H9 (cell line): ENCODE results near the gene MORN5. TPM values are rescaled to one million over a fixed set of nuclear protein-coding genes. Genes with fewer than 3 reads are reported as not detected.

Experiments used
- DNase-seq: peaks from one replicate; pipeline ENCODE4 v3.0.0-alpha.2; 2017
- H2AFZ ChIP-seq: one replicate; pipeline ENCODE4 v1.6.1; 2013; ENCODE audit warnings: mild to moderate bottlenecking, low read length, control low read depth, moderate library complexity
- H2AK5ac ChIP-seq: 2 replicates; pipeline ENCODE4 v1.6.1; 2013; ENCODE audit warnings: low read length, control low read depth, mixed read lengths; ENCODE audit not compliant: insufficient read length
- H2BK120ac ChIP-seq: one replicate; pipeline ENCODE4 v1.6.1; 2013; ENCODE audit warnings: low read depth, mild to moderate bottlenecking, low read length, control low read depth, inconsistent platforms; ENCODE audit not compliant: poor library complexity, severe bottlenecking
- H2BK12ac ChIP-seq: 2 replicates; pipeline ENCODE4 v1.6.1; 2013; ENCODE audit warnings: low read length, control low read depth, mixed read lengths, low read depth; ENCODE audit not compliant: insufficient read length
- H2BK15ac ChIP-seq: 2 replicates; pipeline ENCODE4 v1.6.1; 2013; ENCODE audit warnings: low read depth, low read length, control low read depth
- H2BK20ac ChIP-seq: one replicate; pipeline ENCODE4 v1.6.1; 2013; ENCODE audit warnings: low read depth, mild to moderate bottlenecking, low read length, control low read depth, inconsistent platforms; ENCODE audit not compliant: poor library complexity, severe bottlenecking
- H2BK5ac ChIP-seq: 2 replicates; pipeline ENCODE4 v1.6.1; 2013; ENCODE audit warnings: low read length, control low read depth, mixed read lengths; ENCODE audit not compliant: insufficient read length
- H3K14ac ChIP-seq: 2 replicates; pipeline ENCODE4 v1.6.1; 2013; ENCODE audit warnings: low read length, control low read depth; ENCODE audit not compliant: insufficient read depth
- H3K18ac ChIP-seq: 2 replicates; pipeline ENCODE4 v1.6.1; 2013; ENCODE audit warnings: low read depth, mild to moderate bottlenecking, mixed read lengths, low read length, control low read depth; ENCODE audit not compliant: insufficient read length
- H3K23ac ChIP-seq: 2 replicates; pipeline ENCODE4 v1.6.1; 2013; ENCODE audit warnings: low read length, control low read depth, mixed read lengths, low read depth; ENCODE audit not compliant: insufficient read length
- H3K23me2 ChIP-seq: 2 replicates; pipeline ENCODE4 v1.6.1; 2013; ENCODE audit warnings: low read depth, mild to moderate bottlenecking, mixed read lengths, low read length, control low read depth; ENCODE audit not compliant: insufficient read length, poor library complexity, severe bottlenecking
- H3K27ac ChIP-seq: 2 replicates; pipeline ENCODE4 v1.5.1; 2013; ENCODE audit warnings: low read length, control low read depth, mixed read lengths, low read depth; ENCODE audit not compliant: insufficient read length
- H3K27me3 ChIP-seq: 2 replicates; pipeline ENCODE4 v1.6.1; 2013; ENCODE audit warnings: low read length, control low read depth, inconsistent platforms; ENCODE audit not compliant: insufficient read depth
- H3K4ac ChIP-seq: 2 replicates; pipeline ENCODE4 v1.6.1; 2013; ENCODE audit warnings: low read depth, mild to moderate bottlenecking, control low read depth, inconsistent platforms, low read length, moderate library complexity
- H3K4me1 ChIP-seq: 2 replicates; pipeline ENCODE4 v1.6.1; 2013; ENCODE audit warnings: low read length, control low read depth, inconsistent platforms; ENCODE audit not compliant: insufficient read depth
- H3K4me2 ChIP-seq: 2 replicates; pipeline ENCODE4 v1.6.1; 2013; ENCODE audit warnings: low read length, control low read depth, mixed read lengths; ENCODE audit not compliant: insufficient read length, insufficient read depth
- H3K56ac ChIP-seq: 2 replicates; pipeline ENCODE4 v1.6.1; 2013; ENCODE audit warnings: low read depth, mild to moderate bottlenecking, mixed read lengths, low read length, control low read depth; ENCODE audit not compliant: insufficient read length
- H3K79me1 ChIP-seq: 2 replicates; pipeline ENCODE4 v1.6.1; 2013; ENCODE audit warnings: low read depth, mild to moderate bottlenecking, moderate library complexity, low read length, control low read depth, inconsistent platforms; ENCODE audit not compliant: insufficient read depth, poor library complexity, severe bottlenecking
- H3K79me2 ChIP-seq: 2 replicates; pipeline ENCODE4 v1.6.1; 2013; ENCODE audit warnings: low read length, control low read depth, inconsistent platforms; ENCODE audit not compliant: insufficient read depth
- H3K9ac ChIP-seq: 2 replicates; pipeline ENCODE4 v1.6.1; 2013; ENCODE audit warnings: low read length, control low read depth, mixed read lengths; ENCODE audit not compliant: insufficient read length; ENCODE audit errors: extremely low read depth
- H3K9me3 ChIP-seq: one replicate; pipeline ENCODE4 v1.6.1; 2013; ENCODE audit warnings: low read depth, low read length, inconsistent platforms; ENCODE audit not compliant: control insufficient read depth
- H3T11ph ChIP-seq: one replicate; pipeline ENCODE4 v1.6.1; 2013; ENCODE audit warnings: mild to moderate bottlenecking, low read length, control low read depth, inconsistent platforms
- H4K20me1 ChIP-seq: one replicate; pipeline ENCODE4 v1.6.1; 2013; ENCODE audit not compliant: control insufficient read depth, insufficient read length, insufficient read depth
- H4K5ac ChIP-seq: 2 replicates; pipeline ENCODE4 v1.6.1; 2013; ENCODE audit warnings: low read depth, mild to moderate bottlenecking, mixed read lengths, low read length, control low read depth; ENCODE audit not compliant: insufficient read length
- H4K8ac ChIP-seq: replicated peaks from 2 replicates; pipeline ENCODE4 v1.6.1; 2013; ENCODE audit warnings: low read length, control low read depth, mixed read lengths, low read depth; ENCODE audit not compliant: insufficient read length
- H4K91ac ChIP-seq: 2 replicates; pipeline ENCODE4 v1.6.1; 2013; ENCODE audit warnings: low read depth, mild to moderate bottlenecking, moderate library complexity, mixed read lengths, low read length, control low read depth; ENCODE audit not compliant: insufficient read length
- H3K27ac Mint-ChIP-seq, 3 experiments: 2 replicates in 2 of 3; 3 replicates in 1 of 3; pipeline ENCODE4 v1.8.0; 2020 to 2021; ENCODE audit warnings: mixed read lengths in 3 of 3, mild to moderate bottlenecking in 1 of 3, moderate library complexity in 1 of 3
- H3K27me3 Mint-ChIP-seq: 2 replicates; pipeline ENCODE4 v1.8.0; 2021; ENCODE audit warnings: low read depth, mild to moderate bottlenecking, moderate library complexity, mixed read lengths
- H3K36me3 Mint-ChIP-seq, 3 experiments: 2 replicates in 2 of 3; 3 replicates in 1 of 3; pipeline ENCODE4 v1.8.0; 2020 to 2021; ENCODE audit warnings: low read depth in 3 of 3, mixed read lengths in 3 of 3; ENCODE audit not compliant: insufficient read depth in 1 of 3
- H3K4me1 Mint-ChIP-seq, 2 experiments: 2 replicates each; pipeline ENCODE4 v1.8.0; 2020; ENCODE audit warnings: mixed read lengths in 2 of 2
- H3K4me3 Mint-ChIP-seq, 2 experiments: 2 replicates in 1 of 2; 3 replicates in 1 of 2; pipeline ENCODE4 v1.8.0; 2020 to 2021; ENCODE audit warnings: mild to moderate bottlenecking in 2 of 2, mixed read lengths in 2 of 2, moderate library complexity in 1 of 2
- H3K9me3 Mint-ChIP-seq, 2 experiments: 2 replicates in 1 of 2; 3 replicates in 1 of 2; pipeline ENCODE4 v1.8.0; 2020; ENCODE audit warnings: mild to moderate bottlenecking in 2 of 2, mixed read lengths in 2 of 2, moderate library complexity in 1 of 2
- WGBS: extraction: QIAGEN DNeasy Blood & Tissue Kit; methylation state at CpG from one replicate; pipeline ENCODE4 v1.1.7; 2013; ENCODE audit warnings: missing lambda C conversion rate, low lambda C conversion rate, mixed read lengths; ENCODE audit not compliant: insufficient read length; ENCODE audit errors: extremely low coverage; 5-methylcytosine and 5-hydroxymethylcytosine counted together
- total RNA-seq: library from RNA; stranded (reverse); gene quantifications from 2 replicates; pipeline ENCODE4 v1.2.1, GENCODE V29; 2021
- TF ChIP-seq, protein P1 (sequence below): fragments of 200-600 bp; sonication (generic); conservative IDR thresholded peaks from 3 replicates; pipeline ENCODE4 v1.8.0; 2021; ENCODE audit warnings: antibody characterized with exemption, mild to moderate bottlenecking

MORN5 gene
- total RNA-seq, 1 experiment from 2014 or later, result not detected

DNA sequence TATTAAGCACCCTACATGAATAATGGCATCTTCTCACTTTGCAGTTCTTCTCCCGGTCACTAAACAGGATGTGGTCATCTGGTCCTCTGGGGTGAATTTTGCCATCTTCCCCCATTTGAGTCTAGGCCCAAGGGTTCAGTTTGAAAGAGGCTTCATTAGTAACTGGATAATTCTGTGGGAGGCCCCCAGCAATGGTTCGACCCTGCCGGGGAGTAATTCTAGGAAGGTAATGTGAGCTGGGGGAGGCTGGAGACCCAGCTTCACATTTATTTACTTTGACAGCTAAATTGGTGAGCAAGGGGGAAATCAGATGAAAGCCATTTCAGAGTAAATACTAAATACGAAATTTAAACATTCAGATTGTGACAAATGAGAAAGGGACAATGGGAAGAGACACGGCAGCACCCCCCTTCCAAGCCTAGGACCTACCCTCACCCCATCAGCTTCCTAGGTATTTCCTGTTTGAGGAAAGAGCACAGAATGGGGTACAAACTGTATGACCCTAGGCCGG is 73.1 kb downstream of the MORN5 start:
- Mint-ChIP-seq H3K27ac (peak overlapping the region in 1 of 3 experiments; percentile 0; a peak in 1 of 7 replicates), H3K4me1 (peaks cover 0 to 3% of the 10 kb centered on the region in 2 experiments; a peak in 2 of 4 replicates), H3K27me3 (peaks cover 26% of the 10 kb centered on the region), H3K9me3 (no peaks in the 10 kb centered on the region; a peak in 1 of 5 replicates), H3K4me3 (no peak overlapping the region), H3K36me3 (no peaks in the 10 kb centered on the region)
- TF ChIP-seq, protein P1, sequence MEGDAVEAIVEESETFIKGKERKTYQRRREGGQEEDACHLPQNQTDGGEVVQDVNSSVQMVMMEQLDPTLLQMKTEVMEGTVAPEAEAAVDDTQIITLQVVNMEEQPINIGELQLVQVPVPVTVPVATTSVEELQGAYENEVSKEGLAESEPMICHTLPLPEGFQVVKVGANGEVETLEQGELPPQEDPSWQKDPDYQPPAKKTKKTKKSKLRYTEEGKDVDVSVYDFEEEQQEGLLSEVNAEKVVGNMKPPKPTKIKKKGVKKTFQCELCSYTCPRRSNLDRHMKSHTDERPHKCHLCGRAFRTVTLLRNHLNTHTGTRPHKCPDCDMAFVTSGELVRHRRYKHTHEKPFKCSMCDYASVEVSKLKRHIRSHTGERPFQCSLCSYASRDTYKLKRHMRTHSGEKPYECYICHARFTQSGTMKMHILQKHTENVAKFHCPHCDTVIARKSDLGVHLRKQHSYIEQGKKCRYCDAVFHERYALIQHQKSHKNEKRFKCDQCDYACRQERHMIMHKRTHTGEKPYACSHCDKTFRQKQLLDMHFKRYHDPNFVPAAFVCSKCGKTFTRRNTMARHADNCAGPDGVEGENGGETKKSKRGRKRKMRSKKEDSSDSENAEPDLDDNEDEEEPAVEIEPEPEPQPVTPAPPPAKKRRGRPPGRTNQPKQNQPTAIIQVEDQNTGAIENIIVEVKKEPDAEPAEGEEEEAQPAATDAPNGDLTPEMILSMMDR, result no peak
- Histone ChIP-seq H3K27ac (no peak overlapping the region), H3K56ac (no peak overlapping the region), H3K14ac (no peak overlapping the region), H3K18ac (no peak overlapping the region), H3K79me1 (no peaks in the 10 kb centered on the region), H3K23me2 (peaks cover 6% of the 10 kb centered on the region), H2AFZ (no peak overlapping the region), H4K91ac (no peak overlapping the region), H3K79me2 (no peaks in the 10 kb centered on the region), H3K4me2 (no peak overlapping the region), H2BK15ac (no peak overlapping the region), H3K4ac (no peak overlapping the region), H4K8ac (no peak overlapping the region), H3K9ac (no peak overlapping the region), H4K5ac (no peak overlapping the region), H2BK20ac (no peak overlapping the region), H3K27me3 (peaks cover 35% of the 10 kb centered on the region), H4K20me1 (no peaks in the 10 kb centered on the region), H2AK5ac (no peak overlapping the region), H2BK5ac (no peak overlapping the region), H2BK12ac (no peak overlapping the region), H3K4me1 (no peaks in the 10 kb centered on the region), H2BK120ac (no peak overlapping the region), H3K23ac (no peak overlapping the region), H3K9me3 (no peaks in the 10 kb centered on the region), H3T11ph (no peak overlapping the region)
- DNase-seq, result no peak
- WGBS, result no CpG with 5 or more reads among the region's 6 CpGs
